B cell (primary cell): ENCODE data around the gene MIXL1. TPM values are rescaled to one million over a fixed set of nuclear protein-coding genes. Genes with fewer than 3 reads are reported as not detected.

ENCODE experiments used
- ATAC-seq: fragments of 200-7000 bp; cut with Tn5 transposase; one replicate; pipeline ENCODE4 v1.10.0; 2021; ENCODE audit warnings: low read depth, mild to moderate bottlenecking, moderate number of reproducible peaks, moderate library complexity
- CTCF ChIA-PET: fragments of 350-600 bp; sonication (Branson Sonifier 250); formaldehyde crosslinking; loops from one replicate; lab custom pipeline; 2021; ENCODE audit warnings: antibody characterized with exemption, inconsistent platforms; lab: Charles Lee
- POLR2A ChIA-PET: fragments of 350-600 bp; sonication (Branson Sonifier 250); formaldehyde crosslinking; loops from one replicate; lab custom pipeline; 2021; ENCODE audit warnings: antibody characterized with exemption; lab: Charles Lee
- DNase-seq: peaks from one replicate; pipeline ENCODE4 v3.0.0; 2013
- H2AFZ ChIP-seq: 2 replicates; pipeline ENCODE4 v1.6.1; 2012; ENCODE audit warnings: mild to moderate bottlenecking, low read depth, low read length; ENCODE audit not compliant: insufficient read depth, poor library complexity, severe bottlenecking
- H3K27ac ChIP-seq, 2 donors: 1 replicate in 1 of 2; 2 replicates in 1 of 2; pipeline ENCODE4 v1.5.1; 2012 to 2013; ENCODE audit warnings: low read length in 2 of 2, mild to moderate bottlenecking in 2 of 2, moderate library complexity in 1 of 2
- H3K27me3 ChIP-seq, 4 experiments: fragments of 200-600 bp in 1 of 4; sonication (generic) in 1 of 4; replicated peaks in 1 of 4; 1 replicate in 2 of 4; 2 replicates in 2 of 4; pipeline versions ENCODE4 v1.6.1 to v1.7.0; 2013 to 2016; ENCODE audit warnings: low read length in 3 of 4, mild to moderate bottlenecking in 2 of 4, mixed read lengths in 1 of 4, moderate library complexity in 1 of 4; ENCODE audit not compliant: insufficient read depth in 4 of 4, control insufficient read depth in 3 of 4; ENCODE audit errors: control extremely low read depth in 1 of 4
- H3K36me3 ChIP-seq, 2 experiments: replicated peaks in 1 of 2; 1 replicate in 1 of 2; 2 replicates in 1 of 2; pipeline versions ENCODE4 v1.6.1 to v1.7.1; 2013; ENCODE audit warnings: low read length in 1 of 2; ENCODE audit not compliant: insufficient read depth in 2 of 2, control insufficient read depth in 1 of 2; ENCODE audit errors: control extremely low read depth in 1 of 2, extremely low read depth in 1 of 2
- H3K4me1 ChIP-seq, 2 donors: fragments of 200-600 bp in 1 of 2; sonication (generic) in 1 of 2; 1 replicate in 1 of 2; 2 replicates in 1 of 2; pipeline versions ENCODE4 v1.5.1 to v1.6.1; 2013 to 2017; ENCODE audit warnings: low read length in 2 of 2; ENCODE audit not compliant: control insufficient read depth in 2 of 2, insufficient read depth in 2 of 2
- H3K4me2 ChIP-seq: replicated peaks from 2 replicates; pipeline ENCODE3; 2012; ENCODE audit warnings: mild to moderate bottlenecking, low read depth, low read length; ENCODE audit not compliant: poor library complexity, severe bottlenecking
- H3K4me3 ChIP-seq, 5 experiments: fragments of 200-600 bp in 1 of 5; sonication (generic) in 1 of 5; 1 replicate in 3 of 5; 2 replicates in 2 of 5; pipeline versions ENCODE4 v1.5.1 to v1.7.0; 2011 to 2016; ENCODE audit warnings: low read length in 4 of 5, mild to moderate bottlenecking in 4 of 5, low read depth in 2 of 5, control low read depth in 1 of 5, moderate library complexity in 1 of 5; ENCODE audit not compliant: insufficient read depth in 1 of 5; ENCODE audit errors: control extremely low read depth in 1 of 5, extremely low read depth in 1 of 5
- H3K79me2 ChIP-seq: fragments of 200-600 bp; sonication (generic); one replicate; pipeline ENCODE4 v1.6.0; 2016; ENCODE audit warnings: low read length; ENCODE audit not compliant: control insufficient read depth, insufficient read depth
- H3K9ac ChIP-seq: fragments of 200-600 bp; sonication (generic); 2 replicates; pipeline ENCODE4 v1.6.1; 2017; ENCODE audit warnings: mild to moderate bottlenecking, low read length, moderate library complexity
- H3K9me3 ChIP-seq, 3 donors: one replicate each; pipeline versions ENCODE4 v1.6.1 to v1.7.1; 2013; ENCODE audit warnings: low read length in 2 of 3; ENCODE audit not compliant: control insufficient read depth in 2 of 3, insufficient read depth in 1 of 3; ENCODE audit errors: control extremely low read depth in 1 of 3
- H4K20me1 ChIP-seq: 2 replicates; pipeline ENCODE4 v1.6.0; 2012; ENCODE audit warnings: mild to moderate bottlenecking, low read length; ENCODE audit not compliant: insufficient read depth, control insufficient read depth, poor library complexity, severe bottlenecking
- H3K27ac Mint-ChIP-seq: one replicate; pipeline ENCODE4 v1.8.0; 2021; ENCODE audit warnings: mixed read lengths
- H3K27me3 Mint-ChIP-seq: one replicate; pipeline ENCODE4 v1.8.0; 2021; ENCODE audit warnings: mixed read lengths
- H3K4me1 Mint-ChIP-seq: one replicate; pipeline ENCODE4 v1.8.0; 2021; ENCODE audit warnings: mixed read lengths
- H3K4me3 Mint-ChIP-seq: one replicate; pipeline ENCODE4 v1.8.0; 2021; ENCODE audit warnings: mixed read lengths
- H3K9me3 Mint-ChIP-seq: one replicate; pipeline ENCODE4 v1.8.0; 2022; ENCODE audit warnings: mixed read lengths; ENCODE audit not compliant: insufficient read depth
- CTCF ChIP-seq: fragments of 200-600 bp; IDR thresholded peaks from one replicate; pipeline ENCODE4 v1.8.0; 2022; ENCODE audit warnings: antibody characterized with exemption, mild to moderate bottlenecking
- EZH2 ChIP-seq: IDR thresholded peaks from 2 replicates; pipeline ENCODE4 v1.6.1; 2012; ENCODE audit warnings: borderline replicate concordance, low read depth, mild to moderate bottlenecking, moderate library complexity, low read length; ENCODE audit not compliant: insufficient read depth, poor library complexity, severe bottlenecking
- WGBS: methylation state at CpG from one replicate; pipeline ENCODE4 v1.1.5; 2013; ENCODE audit warnings: missing lambda C conversion rate; ENCODE audit not compliant: insufficient coverage; 5-methylcytosine and 5-hydroxymethylcytosine counted together
- intact Hi-C: fragments of 100-400 bp; cut with micrococcal nuclease; formaldehyde crosslinking; loops from one replicate; pipeline ENCODE4 v1.10.0; 2022
- polyA plus RNA-seq: library from polyadenylated mRNA; depleted of rRNA; stranded (reverse); fragments of >200 nt; gene quantifications from 2 replicates; pipeline ENCODE4 v1.2.3, GENCODE V29; 2012
- total RNA-seq, 2 donors: library from RNA; stranded (reverse); fragments of 120-200 nt in 1 of 2; gene quantifications; 1 replicate in 1 of 2; 2 replicates in 1 of 2; pipeline versions ENCODE4 v1.2.3 to v1.2.4, GENCODE V29; 2013 to 2022

Gene MIXL1
- total and polyA plus RNA-seq, 2 donors (not counting 1 experiment from before 2014, with no cell fraction given), result 0.84 to 1.7 TPM

- Histone ChIP-seq H3K79me2 (no peaks in the 10 kb centered on the region), H3K27ac (no peak overlapping the region), H3K9ac (no peak overlapping the region), H3K4me2 (no peak overlapping the region), H4K20me1 (no peaks in the 10 kb centered on the region), H3K4me1 (peaks cover 5 to 16% of the 10 kb centered on the region in 2 donors), H2AFZ (no peak overlapping the region), H3K27me3 (peaks cover 0 to 28% (median 9%) of the 10 kb centered on the region in 4 experiments), H3K36me3 (no peaks in the 10 kb centered on the region), H3K4me3 (no peak overlapping the region), H3K9me3 (no peaks in the 10 kb centered on the region)
- Mint-ChIP-seq H3K27ac (no peak overlapping the region), H3K4me3 (no peak overlapping the region), H3K27me3 (peaks cover 8% of the 10 kb centered on the region), H3K4me1 (peaks cover 6% of the 10 kb centered on the region), H3K9me3 (no peaks in the 10 kb centered on the region)
- no peak for ATAC-seq
- 83% methylated on average over 1 of the region's 3 CpGs for WGBS
- intact Hi-C loops, result no loop called here
- ChIA-PET CTCF (interaction anchor here (0.7 to 1.1 kb wide), 2 partner anchors 60 to 233 kb away, joined by 5 read pairs; no protein-coding TSS in a partner anchor), POLR2A (interaction anchor here (0.6 kb wide), 1 partner anchor 33 kb away, joined by 3 read pairs; no protein-coding TSS in a partner anchor)
- TF ChIP-seq EZH2 (no peak), CTCF (no peak)
- no peak for DNase-seq
Measured at GRCh38 chr1:226226601-226227000, 3.1 kb downstream of the MIXL1 start.

GRCh38 chr1:226233293-226233692, 9.8 kb downstream of the MIXL1 start:
- peaks cover 7% of the 10 kb centered on the region for H3K4me1 Mint-ChIP-seq
- H3K36me3 ChIP-seq, result peaks cover 3 to 7% of the 10 kb centered on the region in 2 experiments
- H3K79me2 ChIP-seq, result no peaks in the 10 kb centered on the region
- no peak overlapping the region for H2AFZ ChIP-seq
- no peaks in the 10 kb centered on the region for H3K27me3 ChIP-seq
- no peak overlapping the region for H3K9ac ChIP-seq
- peak; percentile 61 for ATAC-seq
- no peaks in the 10 kb centered on the region for H3K9me3 Mint-ChIP-seq
- POLR2A ChIA-PET, result no interaction called here
- H3K9me3 ChIP-seq, result no peaks in the 10 kb centered on the region
- no peak overlapping the region for H3K27ac ChIP-seq
- peaks cover 0 to 8% of the 10 kb centered on the region in 2 donors for H3K4me1 ChIP-seq
- H3K4me2 ChIP-seq, result peak overlapping the region; percentile 55
- no peak overlapping the region for H3K4me3 ChIP-seq
- intact Hi-C loops, result no loop called here
- peak; percentile 50 for DNase-seq
- CTCF ChIA-PET, result no interaction called here
- H3K27ac Mint-ChIP-seq, result no peak overlapping the region
- H4K20me1 ChIP-seq, result no peaks in the 10 kb centered on the region
- no peak overlapping the region for H3K4me3 Mint-ChIP-seq
- TF ChIP-seq EZH2 (no peak), CTCF (no peak)
- WGBS, result 8% methylated on average over 2 of the region's 6 CpGs
- H3K27me3 Mint-ChIP-seq, result no peaks in the 10 kb centered on the region
